ENCODE results near the gene CTNND2.

Gene CTNND2

DNA sequence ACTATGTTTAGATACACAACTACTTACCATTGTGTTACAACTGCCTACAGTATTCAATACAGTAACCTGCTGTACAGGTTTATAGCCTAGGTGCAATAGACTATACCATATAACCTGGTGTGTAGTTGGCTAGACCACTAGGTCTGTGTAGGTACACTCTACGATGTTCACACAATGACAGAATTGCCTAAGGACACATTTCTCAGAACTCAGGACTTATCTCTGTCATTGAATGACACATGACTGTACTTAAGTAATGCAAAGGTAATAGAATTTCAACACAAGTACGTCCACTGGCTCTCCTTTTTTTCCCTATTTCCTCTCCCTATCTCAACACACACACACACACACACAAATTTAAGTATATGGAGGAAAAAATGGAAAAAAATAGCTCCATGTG lies 385.6 kb downstream of the CTNND2 start:
- DNase-seq (ENCODE audit: low spot score), result no peak

- DNase-seq (ENCODE audit: low spot score), result no peak
These were observed 389.4 kb downstream of the CTNND2 start for GRCh38 chr5:11514705-11515432.

DNA sequence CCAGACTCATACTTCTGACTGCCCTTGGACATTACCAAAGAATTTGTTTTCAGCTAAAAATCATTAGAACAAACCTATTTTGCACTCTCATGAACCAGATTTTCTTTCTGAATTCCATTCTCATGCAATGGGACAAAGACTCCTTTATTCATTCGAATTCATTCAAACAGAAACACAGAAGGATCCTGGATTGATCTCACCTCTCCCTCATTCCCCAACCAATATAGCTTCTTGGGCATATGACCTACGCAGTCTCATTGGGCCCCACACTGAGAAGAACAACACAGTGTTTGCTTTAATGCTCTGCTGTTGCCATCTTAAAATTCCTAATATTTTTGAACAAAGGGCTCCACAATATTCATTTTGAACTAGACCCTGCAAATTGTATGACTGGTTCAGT lies 392.4 kb downstream of the CTNND2 start:
- DNase-seq (ENCODE audit: low spot score), result no peak

GRCh38 chr5:11510889-11511288 lies 393.4 kb downstream of the CTNND2 start:
- no peak for DNase-seq (ENCODE audit: low spot score)

- DNase-seq (ENCODE audit: low spot score), result no peak
These were observed 394.5 kb downstream of the CTNND2 start for GRCh38 chr5:11509793-11510192.

DNA sequence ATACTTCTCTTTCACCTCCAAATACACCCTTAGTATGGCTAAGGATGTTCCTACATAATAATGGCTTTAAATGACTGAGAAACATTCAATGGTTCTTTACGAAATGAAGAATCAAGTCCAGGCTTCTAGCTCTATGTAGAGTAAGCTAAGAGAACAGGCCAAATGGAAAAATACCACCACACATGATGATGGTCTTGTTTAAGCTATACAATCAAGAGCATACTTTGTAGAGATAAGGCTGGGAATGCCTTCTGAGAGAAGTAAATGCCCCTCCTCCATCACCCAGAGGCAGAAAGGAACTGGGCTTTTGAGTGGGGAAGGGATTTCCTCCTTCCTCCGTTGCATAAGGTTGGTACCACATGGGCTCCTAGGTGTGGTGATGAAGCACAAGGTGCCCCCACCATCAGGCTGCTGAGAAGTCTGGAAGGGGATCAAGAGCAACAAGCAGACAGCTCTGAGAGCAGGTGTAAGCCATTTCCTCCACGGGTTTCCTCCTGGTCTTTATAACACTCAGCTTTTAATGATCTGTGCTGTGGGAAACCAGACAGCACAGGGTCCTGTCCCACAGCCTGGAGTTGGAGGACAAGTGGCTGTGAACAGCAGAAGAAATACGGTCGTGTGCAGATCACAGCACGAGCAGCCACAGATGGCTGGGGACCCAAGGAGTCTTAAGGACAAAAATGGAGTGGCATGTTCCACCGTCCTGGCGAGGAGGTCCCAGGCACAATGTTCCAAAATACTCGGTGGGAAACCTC lies 396.9 kb downstream of the CTNND2 start:
- DNase-seq (ENCODE audit: low spot score), result no peak

GRCh38 chr5:11504886-11505193 lies 399.4 kb downstream of the CTNND2 start:
- no peak for DNase-seq (ENCODE audit: low spot score)

GRCh38 chr5:11504065-11504885 lies 400.0 kb downstream of the CTNND2 start:
- DNase-seq (ENCODE audit: low spot score), result no peak

DNA sequence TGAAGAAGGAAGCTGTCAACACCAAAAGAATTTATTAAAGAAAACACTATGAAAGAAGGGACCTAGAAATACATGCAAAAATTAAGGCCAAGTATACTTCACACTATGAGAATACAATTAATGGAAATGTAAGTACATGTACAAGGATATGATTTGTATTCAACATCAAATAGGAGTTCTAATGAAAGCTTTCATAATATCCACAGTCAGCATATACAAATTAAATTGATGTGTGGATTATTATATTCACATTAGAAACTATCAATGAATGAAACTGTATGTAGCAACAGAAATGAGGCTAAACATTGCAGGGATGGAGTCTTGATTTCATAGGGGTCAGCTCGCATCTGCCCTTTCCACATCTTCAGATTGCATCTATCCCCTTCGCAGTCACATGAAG lies 401.5 kb downstream of the CTNND2 start:
- DNase-seq (ENCODE audit: low spot score), result no peak

GRCh38 chr5:11497651-11498050 lies 406.6 kb downstream of the CTNND2 start:
- no peak for DNase-seq (ENCODE audit: low spot score)

DNA sequence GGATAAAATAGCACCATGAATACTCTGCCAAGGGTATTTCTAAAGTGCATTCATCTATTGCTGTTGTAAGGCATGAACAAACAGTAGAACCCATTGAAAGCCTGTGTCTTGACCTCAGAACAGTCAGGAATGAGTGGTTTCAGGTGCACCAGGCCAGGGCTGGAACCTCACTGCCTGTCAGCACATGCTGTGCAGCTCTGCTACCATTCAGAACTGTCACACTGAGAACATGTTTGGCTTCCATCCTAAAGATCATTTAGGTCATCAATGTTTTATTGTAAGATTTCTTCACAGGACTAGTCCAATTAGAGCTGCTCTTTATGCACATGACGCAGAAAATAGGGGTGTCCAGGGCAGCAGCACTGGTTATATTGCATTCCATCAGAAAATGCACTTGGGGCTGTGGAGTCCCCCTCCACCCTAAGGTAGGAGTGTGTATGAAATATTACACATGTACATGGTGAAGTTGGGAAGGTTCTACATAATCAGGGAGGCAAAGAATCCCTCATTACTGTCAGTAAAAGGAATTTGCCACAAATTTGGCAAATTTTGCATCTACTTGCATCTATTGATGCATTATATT lies 408.0 kb downstream of the CTNND2 start:
- no peak for DNase-seq (ENCODE audit: low spot score)

GRCh38 chr5:11494340-11494739 lies 409.9 kb downstream of the CTNND2 start:
- DNase-seq (ENCODE audit: low spot score), result no peak

GRCh38 chr5:11491404-11492075 lies 412.7 kb downstream of the CTNND2 start:
- DNase-seq (ENCODE audit: low spot score), result no peak

- DNase-seq (ENCODE audit: low spot score), result no peak
These were observed 420.6 kb downstream of the CTNND2 start for GRCh38 chr5:11483630-11484029.

DNA sequence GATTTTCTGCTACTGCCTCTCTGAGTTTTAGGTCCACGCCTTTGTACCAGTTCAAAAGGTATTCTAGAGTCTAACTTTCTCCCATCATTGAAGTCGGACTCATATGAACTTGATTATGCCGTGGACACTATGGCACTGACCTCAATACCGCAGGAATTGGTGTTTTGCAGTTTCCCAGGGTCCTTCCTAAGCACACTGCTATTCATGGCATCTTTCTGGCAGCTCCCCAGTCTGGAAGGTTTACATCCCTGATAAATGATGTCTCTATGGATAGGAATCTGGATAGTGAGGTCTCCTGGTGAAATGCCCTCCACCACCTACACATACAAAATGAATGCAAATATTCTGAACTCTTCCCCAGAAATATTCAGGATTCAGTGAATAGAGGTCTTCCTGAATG lies 422.2 kb downstream of the CTNND2 start:
- DNase-seq (ENCODE audit: low spot score), result no peak

- DNase-seq (ENCODE audit: low spot score), result no peak
These were observed 426.5 kb downstream of the CTNND2 start for GRCh38 chr5:11477786-11478185.

DNA sequence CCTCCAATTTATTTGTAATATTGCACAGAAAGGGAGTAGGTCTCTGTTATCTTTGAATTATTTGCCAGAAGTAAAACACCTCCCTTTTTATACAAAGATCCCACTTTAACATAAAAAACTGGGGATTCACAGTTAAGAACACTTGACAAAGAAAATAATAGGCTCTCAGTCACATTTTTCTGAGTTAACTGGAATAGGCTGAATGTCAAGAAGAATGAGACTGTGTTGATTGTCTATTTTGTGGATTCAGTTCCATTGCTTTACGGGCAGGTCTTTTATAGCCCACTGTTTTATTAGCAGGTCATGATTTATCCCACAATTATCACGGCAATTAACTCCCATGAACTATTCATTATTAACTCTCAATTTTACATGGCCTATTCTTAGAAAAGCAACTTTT lies 427.4 kb downstream of the CTNND2 start:
- DNase-seq (ENCODE audit: low spot score), result no peak

- no peak for DNase-seq (ENCODE audit: low spot score)
These were observed 435.8 kb downstream of the CTNND2 start for GRCh38 chr5:11468334-11469039.

DNA sequence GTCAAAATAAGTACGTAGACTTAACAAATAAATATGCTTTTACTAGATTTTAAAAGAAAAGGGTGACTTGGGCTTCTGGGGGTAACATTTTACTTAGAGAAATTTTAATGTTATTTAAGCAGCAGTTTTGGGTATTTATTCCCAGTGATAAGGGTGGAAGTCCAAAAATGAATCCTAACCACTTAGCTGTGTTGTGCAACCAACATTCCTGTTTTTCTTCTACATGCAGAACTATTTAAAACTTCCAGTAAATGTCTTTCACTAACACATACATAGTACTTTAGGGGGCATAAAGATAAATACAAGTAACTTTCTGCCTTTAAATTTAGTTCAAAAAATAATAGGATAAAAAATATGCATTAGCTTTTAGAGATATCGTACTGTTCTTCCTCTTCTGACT lies 436.7 kb downstream of the CTNND2 start:
- DNase-seq (ENCODE audit: low spot score), result no peak

DNA sequence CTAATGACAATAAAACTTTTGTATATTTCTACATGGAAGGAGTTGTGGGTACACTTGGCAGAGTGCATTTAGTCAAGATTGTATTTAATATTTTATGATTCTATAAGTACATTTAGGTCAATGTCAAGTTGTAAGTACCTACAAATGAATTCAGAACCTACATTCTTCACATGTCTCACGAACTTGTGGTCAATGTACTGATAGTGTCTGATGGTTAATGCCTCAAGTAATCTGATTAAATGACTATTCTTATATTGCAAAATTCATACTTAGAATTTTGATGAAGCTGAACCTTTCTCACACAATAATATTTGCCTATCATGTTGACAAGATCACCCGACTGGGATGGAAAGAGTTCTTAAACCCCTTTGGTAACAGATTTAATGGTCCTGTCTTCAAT lies 444.5 kb downstream of the CTNND2 start:
- no peak for DNase-seq (ENCODE audit: low spot score)

GRCh38 chr5:11455505-11455904 lies 448.7 kb downstream of the CTNND2 start:
- DNase-seq (ENCODE audit: low spot score), result no peak

Data from germinal center (tissue), 1 donor.